HG03280 (cell line): ENCODE measurements around the gene TMEM132C.

Experiments used
- ATAC-seq: cut with Tn5 transposase; IDR thresholded peaks from one replicate; pipeline ENCODE4 v1.9.1; 2021; ENCODE audit warnings: mild to moderate bottlenecking, moderate library complexity; ENCODE audit not compliant: unreplicated experiment

TMEM132C gene

DNA sequence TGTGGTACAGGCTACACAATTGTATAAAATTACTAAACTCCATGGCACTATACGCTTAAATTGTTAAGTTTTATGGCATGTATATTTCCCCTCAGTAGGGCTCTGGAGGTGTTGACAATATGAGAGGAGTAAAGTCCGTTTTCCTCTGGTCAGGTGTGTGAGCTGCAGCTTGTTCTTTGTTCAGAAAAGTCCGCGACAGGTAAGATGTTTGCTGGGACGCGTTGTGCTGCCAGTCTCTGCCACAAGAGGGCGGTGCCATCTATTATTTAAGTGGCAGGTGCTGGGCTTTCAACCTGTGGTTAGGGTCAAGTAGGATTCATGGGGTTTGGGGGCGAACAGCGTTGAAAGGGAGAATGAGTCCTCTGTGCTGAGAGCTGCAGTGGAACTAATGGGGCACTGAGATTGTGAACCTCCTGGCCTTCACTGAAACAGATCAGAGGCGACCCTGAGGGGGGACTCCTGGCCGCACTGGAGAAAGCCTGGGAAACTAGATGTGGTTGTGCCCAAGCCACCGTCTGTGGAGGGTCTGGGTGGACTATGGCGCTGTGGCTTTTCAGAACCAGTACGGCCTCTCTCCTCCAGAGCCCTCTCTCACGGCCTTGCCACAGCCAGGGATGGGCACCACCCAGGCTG is 377.8 kb downstream of the TMEM132C start:
- ATAC-seq, result no peak

DNA sequence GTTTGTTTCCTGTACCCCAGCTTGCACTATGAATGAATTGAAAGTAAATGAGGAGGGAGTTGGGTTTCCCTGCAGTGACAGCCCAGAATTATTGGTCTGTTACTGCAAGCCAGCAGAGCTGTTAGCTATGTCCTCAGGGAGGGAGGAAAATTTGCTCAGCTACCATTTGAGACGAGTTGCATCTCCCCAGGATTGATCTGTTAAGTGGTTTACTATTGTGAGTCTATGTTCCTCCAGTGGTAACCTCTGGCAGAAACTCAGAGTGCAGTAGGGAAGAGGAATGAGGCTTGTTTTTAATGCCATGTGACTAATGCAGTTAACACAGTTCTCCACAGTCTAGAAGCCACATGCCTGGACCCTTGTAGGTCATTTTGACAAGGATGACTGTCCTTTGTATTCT is 382.9 kb downstream of the TMEM132C start:
- no peak for ATAC-seq

DNA sequence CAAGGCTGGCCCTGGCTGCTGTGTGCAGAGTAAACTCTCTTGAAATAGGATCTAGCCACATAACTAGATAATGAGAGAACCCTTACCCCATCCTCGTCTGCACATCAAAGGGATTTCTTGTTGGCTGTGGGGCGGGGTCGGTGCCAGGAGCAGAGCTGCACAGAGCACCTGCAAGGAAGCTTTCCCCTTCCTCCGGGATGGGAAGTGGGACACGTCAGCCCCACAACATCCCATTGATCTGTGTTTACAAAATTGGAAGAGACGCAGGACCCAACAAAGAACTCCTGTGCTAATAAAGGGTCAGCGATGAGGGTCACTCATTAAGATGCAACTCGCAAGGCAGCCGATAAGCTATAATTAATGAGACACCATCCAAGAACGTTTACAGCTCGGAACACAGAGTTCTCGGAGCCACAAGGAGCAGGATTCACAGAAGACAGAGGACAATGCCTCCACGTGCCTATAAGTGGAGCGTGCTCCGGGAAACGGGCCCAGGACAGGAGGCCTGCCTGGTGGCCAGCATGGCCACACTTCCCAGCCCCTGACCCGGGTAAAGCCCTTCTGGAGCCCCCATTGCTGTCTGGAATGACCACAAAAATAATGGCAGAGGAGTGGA is 385.3 kb downstream of the TMEM132C start:
- no peak for ATAC-seq

DNA sequence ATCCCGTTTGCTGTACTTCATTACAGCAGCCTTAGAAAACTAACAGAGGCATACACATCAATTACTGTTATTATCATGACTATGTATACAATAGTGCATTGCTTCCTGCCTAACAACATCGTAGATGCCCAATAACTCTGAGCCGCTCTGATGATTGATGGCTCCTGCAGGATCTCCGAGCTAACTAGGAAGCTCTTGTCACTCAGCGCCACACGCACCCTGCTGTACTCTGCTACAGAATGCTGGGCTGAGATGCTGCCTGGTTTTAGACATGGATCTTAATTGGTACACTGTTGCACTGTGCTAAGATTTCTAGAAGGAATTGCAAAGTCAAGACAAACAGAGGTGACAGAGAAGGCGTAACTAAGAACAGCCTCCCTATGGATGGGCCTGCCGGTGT is 387.5 kb downstream of the TMEM132C start:
- ATAC-seq, result no peak

DNA sequence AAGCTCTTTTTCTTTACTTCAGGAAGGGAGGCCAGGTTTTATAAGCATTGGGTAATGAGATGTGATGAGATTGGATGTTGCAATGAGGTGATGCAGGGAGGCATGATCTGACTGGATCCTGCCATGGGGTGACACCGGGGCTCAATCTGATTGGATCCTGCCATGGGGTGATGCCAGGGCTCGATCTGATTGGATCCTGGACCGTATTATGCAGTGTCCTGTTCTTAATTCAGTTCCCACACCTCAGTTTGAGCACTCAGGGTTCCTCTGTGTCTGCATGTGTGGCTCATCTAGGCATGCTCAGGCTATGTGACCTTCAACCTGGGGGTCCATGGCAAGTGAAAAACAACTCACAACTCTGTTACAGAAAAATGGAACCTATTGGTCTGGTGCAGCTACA is 390.4 kb downstream of the TMEM132C start:
- no peak for ATAC-seq

DNA sequence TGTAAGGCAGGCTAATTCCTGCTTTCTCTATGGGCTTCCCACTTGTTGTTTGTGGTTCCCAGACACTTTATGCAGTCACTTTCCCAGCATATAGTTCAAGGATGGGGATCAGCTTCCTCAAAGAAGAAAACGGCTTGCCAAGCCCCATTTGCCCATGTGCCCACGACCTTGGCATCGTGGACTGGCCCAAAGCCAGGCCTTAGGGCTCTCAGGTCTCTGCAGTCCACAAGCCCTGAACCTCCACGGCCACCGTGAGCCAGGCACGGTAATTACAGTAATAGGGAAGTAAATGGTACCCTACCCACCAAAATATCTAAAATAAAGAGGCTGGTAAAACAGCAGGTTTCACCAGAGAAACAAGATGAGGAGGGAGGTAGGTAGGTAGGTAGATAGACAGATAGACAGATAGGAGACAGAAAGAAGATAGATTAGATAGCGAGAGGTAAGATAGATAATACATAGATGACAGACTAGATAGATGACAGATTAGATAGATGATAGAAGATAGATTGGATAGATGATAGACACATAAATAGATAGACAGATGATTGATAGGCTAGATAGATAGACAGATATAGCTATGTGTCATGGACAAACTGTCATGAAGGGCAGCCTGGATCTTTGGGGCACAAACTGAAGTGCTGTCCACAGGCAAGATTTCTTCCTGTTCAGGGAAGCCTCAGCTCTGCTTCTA is 393.7 kb downstream of the TMEM132C start:
- ATAC-seq, result no peak

DNA sequence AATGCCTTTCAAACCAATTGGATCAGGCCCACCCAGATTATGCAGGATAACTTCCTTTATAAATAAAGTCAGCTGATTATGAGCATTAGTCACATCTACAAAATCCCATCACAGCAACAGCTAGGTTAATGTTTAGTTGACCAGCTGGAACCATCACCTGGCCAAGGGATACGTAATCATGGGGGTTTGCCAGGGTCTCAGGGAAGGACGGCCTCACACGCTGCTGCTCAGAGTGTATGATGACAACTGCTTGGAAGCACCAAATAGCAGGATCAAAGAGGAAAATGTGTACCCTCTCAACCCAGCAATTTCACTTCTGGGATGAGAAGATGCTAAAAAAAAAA is 394.2 kb downstream of the TMEM132C start:
- ATAC-seq, result no peak

DNA sequence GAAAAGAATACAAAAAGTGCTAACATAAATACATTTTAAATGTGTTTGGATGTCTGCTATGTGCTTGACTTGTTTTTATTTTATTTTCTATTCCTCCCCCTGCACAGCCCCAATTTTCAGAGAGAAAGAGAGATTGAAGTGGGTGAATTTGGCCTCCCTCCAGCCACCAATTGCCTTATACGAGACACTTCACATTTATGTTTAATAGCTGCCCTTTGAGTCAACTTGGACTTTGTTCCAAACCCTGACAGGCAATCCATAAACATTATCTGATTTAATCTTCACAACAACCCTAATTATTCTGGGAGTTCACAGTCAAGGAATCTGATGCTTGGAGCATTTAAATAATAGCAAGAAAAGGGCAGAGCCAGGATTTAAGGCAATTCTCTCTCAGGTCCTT is 395.1 kb downstream of the TMEM132C start:
- no peak for ATAC-seq

DNA sequence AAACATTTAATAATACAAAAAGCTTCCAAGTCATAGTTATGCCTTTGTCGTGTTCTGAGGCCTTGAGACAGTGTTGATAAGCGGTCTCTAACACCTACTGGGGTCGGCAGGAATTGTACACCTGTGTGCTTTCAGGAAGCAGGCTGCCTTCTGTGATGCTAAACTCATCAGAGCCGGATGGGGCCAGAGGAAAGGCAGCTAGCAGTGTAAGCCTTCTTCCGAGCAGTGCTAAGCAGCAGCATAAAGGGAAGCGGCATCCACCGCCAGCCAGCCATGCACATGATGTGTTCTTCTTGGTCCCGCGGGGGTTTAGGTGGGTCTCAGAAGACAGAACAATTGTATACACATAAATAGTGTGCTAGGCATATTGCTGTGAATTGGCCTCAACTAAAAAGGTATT is 397.5 kb downstream of the TMEM132C start:
- ATAC-seq, result no peak

DNA sequence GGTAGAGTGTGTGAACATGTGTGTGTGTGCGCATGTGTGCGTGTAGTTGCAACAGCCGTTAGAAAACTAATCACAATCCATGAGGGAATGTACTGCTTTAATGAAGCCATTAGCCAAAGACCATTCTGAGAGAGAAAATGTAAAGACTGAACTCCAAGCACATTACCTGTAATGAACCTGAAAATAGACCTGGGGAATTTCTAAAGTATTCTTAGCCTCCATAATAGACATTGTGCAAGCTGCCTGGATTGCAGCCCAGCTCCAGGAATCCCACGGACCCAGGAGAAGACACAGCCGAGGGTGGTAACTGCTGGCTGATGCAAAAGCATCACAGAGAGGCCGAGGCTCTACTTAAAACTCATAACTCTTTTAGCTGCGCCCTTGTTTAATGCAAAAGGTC is 400.2 kb downstream of the TMEM132C start:
- no peak for ATAC-seq

DNA sequence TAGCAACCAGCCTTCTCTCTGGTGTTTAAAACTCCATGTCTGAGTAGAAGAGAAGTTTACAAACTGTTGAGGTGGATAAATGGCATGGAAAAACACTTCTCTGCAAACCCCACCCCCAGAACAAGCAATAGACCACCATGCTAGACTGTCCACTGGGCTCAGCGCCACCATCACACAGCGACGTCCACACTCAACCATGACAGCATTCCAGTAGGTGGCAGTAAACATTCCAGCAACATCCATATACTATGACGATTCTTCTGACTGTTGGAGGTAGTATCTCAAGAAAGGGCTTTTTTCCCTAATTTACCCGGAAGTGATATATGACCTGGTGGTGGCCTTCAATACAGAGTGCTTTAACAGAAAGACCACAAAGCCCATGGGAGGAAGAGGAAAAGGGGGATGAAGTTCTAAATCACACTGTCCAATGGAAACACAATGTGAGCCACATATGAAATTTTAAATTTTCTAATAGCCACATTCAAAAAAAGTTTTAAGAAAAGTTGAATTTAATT is 404.6 kb downstream of the TMEM132C start:
- no peak for ATAC-seq

DNA sequence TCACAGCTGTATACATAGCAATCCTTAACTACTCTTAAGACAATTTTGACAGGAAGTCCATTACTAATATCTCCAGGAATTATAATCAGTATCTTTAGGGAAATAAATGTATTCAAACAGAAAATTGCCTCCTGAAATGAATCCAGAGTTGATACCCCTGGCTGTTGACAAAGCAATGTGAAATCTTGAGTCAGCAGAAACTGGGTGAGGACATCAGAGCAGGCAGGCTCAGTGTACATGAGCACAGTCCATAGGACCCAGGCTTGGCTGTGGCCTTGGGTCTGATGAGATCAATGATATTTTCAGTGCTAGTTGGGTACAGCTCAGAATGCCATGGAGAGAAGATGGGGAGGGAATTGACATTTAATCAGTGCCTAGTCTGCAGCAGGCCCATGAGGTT is 405.5 kb downstream of the TMEM132C start:
- ATAC-seq, result no peak

DNA sequence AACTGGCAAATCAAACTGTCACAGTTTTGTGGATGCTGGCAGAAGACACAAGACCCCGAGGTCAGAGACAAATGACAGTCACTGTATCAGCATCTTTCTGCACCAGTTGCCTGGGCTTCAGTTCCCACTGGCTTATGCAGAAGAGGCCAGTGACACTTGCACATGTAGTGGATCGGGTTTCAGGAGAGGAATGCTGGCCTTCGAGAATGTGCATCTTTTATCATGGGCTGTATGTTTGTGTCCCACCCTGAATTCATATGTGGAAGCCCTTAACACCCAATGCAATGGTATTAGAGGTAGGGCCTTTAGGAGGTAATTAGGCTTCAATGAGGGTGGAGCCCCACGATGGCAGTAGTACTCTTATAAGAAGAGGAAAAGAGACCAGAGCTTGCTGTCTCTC is 405.9 kb downstream of the TMEM132C start:
- ATAC-seq, result no peak

DNA sequence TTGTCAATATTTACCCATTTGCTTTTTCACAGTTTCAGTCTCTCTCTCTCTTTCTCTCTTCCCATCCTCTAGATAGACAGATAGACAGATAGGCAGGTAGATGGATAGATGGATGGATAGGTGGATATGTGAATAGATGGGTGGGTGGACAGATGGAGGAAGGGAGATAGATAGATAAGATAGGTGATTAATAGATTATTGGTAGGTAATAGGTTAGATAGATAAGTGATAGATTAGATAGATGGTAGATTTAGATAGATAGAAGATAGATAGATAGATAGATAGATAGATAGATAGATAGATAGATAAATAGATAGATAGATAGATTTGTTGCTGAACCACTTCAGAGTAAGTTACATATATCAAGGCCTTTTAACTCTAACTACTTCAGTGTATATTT is 408.6 kb downstream of the TMEM132C start:
- no peak for ATAC-seq

DNA sequence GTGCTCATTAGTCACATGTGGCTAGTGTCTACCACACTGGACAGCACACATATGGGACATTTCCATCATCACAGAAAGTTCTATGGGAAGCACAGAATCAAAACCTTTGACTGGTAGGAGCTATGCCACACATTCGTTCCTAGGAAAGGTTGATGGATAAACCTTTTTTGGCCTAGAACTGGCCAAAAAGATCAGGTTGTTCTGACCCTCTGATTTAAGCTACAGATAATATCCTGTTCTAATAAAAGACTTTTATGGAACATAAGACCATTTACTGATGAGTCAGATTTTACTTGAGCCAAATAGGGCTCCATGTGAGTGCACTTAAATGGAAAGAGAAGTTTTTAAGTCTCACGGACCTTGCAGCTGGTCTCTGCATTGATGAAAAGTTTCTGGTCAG is 413.6 kb downstream of the TMEM132C start:
- ATAC-seq, result no peak

DNA sequence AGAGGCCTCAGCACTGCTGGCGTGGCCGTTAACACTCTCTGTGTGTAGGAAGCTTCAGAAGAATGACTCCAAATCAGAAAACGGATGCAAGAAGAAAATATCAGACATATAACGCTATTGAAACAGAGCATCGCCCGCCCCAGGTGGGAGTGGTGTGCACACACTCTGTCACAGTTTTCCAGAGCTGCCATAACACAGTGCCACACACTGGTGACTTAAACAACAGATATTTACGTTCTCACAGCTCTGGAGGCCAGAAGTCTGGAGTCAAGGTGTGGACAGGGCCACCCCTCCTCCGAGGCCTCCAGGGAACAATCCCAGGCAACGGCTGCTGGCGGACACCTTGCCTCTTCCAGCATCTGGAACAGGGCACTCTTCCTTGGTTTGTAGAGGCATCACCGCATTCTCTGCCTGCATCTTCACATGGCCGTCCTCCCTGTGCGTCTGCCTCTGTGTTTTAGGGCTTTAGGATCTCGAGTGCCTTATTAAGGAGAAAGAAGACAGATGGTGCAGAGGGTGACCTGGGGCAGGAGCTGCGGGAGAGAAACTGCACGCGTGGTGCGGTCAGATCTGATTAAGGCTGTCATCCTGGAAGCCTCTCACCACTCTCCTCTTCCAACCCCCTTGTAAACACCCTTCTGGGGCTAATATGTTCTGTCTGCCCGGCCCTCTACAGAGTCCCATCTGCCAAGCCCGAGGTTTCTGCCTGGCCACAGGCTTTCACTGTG is 415.7 kb downstream of the TMEM132C start:
- ATAC-seq, result no peak

DNA sequence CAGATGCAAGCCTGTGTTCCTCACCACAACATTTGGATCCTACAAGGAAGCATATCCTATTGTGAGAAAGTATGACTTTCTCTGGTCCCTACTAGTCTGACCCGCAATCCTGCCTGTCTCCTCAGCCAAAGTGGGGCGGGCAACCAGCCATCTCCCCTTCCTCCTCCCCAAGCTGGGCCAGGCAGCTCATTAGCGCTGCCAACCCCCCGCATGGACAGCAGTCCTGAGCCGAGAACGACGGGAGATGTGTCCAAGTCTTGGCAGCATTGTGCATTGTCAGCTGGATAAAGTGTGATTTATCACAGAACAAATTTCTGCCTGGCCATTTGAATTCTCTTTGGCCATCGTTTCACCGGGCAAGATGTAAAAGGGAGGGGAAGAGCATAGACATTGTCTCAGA is 417.4 kb downstream of the TMEM132C start:
- no peak for ATAC-seq

DNA sequence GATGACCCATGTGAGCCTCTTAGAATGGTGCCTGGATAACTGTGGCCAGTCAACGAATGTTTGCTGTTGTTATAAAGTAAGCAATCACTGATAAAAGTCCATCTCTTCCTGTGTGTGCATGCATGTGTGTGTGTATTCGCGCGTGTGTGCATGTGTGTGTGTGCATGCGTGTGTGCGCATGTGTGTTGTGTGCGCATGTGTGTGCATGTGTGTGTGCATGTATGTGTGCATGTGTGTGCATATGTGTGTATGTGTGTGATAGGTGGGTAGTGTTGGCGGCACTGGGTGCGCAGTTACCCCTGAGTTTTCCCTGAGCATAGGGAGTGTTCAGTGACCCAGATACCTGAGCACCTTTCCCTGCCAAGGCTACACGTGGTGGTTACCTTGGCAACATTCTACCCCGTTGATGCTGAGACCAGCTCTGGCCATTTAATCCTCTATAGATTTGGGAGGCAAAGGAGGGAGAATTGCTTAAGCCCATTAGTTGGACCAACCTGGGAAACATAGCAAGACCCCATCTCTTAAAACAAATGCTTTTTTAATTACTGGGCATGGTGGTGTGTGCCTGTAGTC is 419.0 kb downstream of the TMEM132C start:
- ATAC-seq, result no peak

DNA sequence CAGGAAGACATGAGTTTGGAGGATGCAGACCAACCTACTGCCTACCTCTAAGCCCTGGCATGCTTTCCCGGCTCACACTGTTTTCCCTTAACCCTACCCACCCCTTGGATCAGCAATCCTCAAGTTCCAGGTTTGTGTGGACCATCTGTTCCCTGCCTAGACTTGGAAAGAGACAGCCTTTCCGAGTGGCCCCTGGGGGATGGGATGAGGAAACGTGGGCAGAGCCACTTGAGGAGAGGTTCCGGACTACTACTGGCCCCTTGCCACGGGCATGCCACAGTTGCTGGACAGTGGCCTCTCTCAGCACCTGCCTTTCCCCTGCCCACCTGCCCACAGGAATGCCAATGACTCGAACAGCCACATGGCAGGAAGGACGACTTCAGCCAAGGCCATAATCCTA is 420.9 kb downstream of the TMEM132C start:
- ATAC-seq, result no peak

DNA sequence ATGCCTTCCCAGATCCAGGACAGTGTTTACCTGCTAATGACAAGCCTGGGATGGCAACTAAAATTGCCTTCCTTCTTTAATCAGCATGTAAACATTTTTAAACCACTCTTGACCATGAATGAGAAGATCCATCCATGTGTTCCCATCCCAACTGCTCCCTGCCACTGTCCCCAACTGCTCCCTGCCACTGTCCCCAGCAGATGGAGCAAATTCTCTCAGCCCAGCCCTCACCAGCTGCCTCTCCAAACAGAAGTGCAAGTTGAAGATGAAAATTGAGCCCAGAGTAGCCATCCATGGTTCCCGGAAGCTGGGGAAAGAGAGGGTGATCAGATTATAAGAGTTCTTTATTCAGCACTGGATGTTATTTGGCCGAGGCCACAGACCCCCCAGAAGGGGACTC is 423.7 kb downstream of the TMEM132C start:
- ATAC-seq, result no peak

DNA sequence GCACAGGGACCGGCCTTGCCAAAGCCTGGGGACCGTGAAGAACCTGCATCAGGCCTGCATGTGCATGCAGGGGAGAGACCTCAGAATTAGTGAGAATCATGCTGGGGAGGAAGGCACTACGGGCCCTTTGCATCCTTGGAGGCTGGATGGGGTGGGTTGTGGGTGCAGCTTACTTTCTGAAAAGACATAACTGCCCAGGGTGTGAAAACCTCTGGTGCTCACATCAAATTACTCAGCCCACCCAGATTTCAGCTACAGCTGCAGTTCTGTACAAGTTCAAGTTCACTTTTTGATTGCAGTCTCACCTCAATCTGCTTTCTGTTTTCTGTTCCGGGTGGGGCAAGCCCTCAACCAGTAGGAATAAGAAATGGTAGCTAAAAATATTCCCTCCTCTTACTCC is 426.1 kb downstream of the TMEM132C start:
- ATAC-seq, result no peak
